ENCODE results near the gene ABHD12B. TPM values are rescaled to one million over a fixed set of nuclear protein-coding genes. Genes with fewer than 3 reads are reported as not detected.

ABHD12B gene
- total and polyA plus RNA-seq, 2 of the 13 experiments (the other 11 are each of a cell fraction or from before 2014, with no cell fraction given), result not detected

GRCh38 chr14:50834802-50835276 is 37.0 kb upstream of the ABHD12B start (continued):
- TF ChIP-seq ZBTB4 (CRISPR knock-in tag; IDR thresholded peaks at IDR 0.05; ENCODE audit: borderline replicate concordance) (no peak), ZNF740 (CRISPR knock-in tag; IDR thresholded peaks at IDR 0.05) (no peak), ZNF550 (CRISPR knock-in tag; IDR thresholded peaks at IDR 0.05; ENCODE audit: borderline replicate concordance) (no peak), ZNF326 (CRISPR knock-in tag; IDR thresholded peaks at IDR 0.05; ENCODE audit: borderline replicate concordance) (no peak), KDM5A (IDR thresholded peaks at IDR 0.05; ENCODE audit: borderline replicate concordance, low read length) (no peak), DMAP1 (CRISPR knock-in tag; IDR thresholded peaks at IDR 0.05) (no peak), ZNF33A (CRISPR knock-in tag; IDR thresholded peaks at IDR 0.05; ENCODE audit: borderline replicate concordance) (no peak), LRRFIP1 (CRISPR knock-in tag; conservative IDR thresholded peaks at IDR 0.05) (no peak), ZNF407 (CRISPR knock-in tag; IDR thresholded peaks at IDR 0.05; ENCODE audit: not compliant biosample characterization) (no peak), BCL3 (CRISPR knock-in tag; IDR thresholded peaks at IDR 0.05) (no peak)
- TF ChIP-seq, protein P1, sequence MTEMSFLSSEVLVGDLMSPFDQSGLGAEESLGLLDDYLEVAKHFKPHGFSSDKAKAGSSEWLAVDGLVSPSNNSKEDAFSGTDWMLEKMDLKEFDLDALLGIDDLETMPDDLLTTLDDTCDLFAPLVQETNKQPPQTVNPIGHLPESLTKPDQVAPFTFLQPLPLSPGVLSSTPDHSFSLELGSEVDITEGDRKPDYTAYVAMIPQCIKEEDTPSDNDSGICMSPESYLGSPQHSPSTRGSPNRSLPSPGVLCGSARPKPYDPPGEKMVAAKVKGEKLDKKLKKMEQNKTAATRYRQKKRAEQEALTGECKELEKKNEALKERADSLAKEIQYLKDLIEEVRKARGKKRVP (CRISPR knock-in tag; IDR thresholded peaks at IDR 0.05), result 0 out of 4 replicates have a peak, but pooled peaks of 1 of the 2 experiments have one; percentile 19
